22Rv1 (cell line): ENCODE results near the gene SLAMF1.

ENCODE experiments used
- H3K27ac ChIP-seq: fragments of 450-650 bp; 2 replicates; pipeline ENCODE4 v1.5.1; 2017
- ZFX ChIP-seq: fragments of 450-650 bp; IDR thresholded peaks from 2 replicates; pipeline ENCODE4 v1.6.1; 2017; ENCODE audit warnings: antibody characterized with exemption, borderline replicate concordance
- TF ChIP-seq, protein P1 (sequence below): fragments of 450-650 bp; IDR thresholded peaks from 2 replicates; pipeline ENCODE4 v1.5.1; 2017; ENCODE audit warnings: mild to moderate bottlenecking

Gene SLAMF1

DNA sequence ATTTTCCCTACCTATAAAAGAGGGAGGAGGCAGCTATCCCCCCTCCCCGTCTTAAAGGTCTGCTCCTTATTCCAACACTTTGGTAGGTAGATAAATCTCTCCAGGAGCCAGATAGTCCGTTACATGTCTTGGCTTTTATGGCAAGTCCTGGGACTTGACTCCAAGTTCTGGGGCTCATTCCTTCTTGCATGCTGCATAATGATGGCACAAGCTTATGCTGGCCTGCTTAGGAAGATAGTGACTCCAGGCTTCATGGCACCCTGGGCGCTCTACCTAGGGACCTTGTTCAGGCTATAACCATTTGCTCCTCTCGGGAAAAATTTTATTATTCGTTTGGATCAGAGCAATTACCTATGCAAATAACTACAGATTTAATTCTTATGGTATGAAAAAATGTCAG lies 3.7 kb downstream of the SLAMF1 start:
- H3K27ac ChIP-seq: no peak overlapping the region
- TF ChIP-seq ZFX: no peak
- TF ChIP-seq, protein P1, sequence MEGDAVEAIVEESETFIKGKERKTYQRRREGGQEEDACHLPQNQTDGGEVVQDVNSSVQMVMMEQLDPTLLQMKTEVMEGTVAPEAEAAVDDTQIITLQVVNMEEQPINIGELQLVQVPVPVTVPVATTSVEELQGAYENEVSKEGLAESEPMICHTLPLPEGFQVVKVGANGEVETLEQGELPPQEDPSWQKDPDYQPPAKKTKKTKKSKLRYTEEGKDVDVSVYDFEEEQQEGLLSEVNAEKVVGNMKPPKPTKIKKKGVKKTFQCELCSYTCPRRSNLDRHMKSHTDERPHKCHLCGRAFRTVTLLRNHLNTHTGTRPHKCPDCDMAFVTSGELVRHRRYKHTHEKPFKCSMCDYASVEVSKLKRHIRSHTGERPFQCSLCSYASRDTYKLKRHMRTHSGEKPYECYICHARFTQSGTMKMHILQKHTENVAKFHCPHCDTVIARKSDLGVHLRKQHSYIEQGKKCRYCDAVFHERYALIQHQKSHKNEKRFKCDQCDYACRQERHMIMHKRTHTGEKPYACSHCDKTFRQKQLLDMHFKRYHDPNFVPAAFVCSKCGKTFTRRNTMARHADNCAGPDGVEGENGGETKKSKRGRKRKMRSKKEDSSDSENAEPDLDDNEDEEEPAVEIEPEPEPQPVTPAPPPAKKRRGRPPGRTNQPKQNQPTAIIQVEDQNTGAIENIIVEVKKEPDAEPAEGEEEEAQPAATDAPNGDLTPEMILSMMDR: no peak

DNA sequence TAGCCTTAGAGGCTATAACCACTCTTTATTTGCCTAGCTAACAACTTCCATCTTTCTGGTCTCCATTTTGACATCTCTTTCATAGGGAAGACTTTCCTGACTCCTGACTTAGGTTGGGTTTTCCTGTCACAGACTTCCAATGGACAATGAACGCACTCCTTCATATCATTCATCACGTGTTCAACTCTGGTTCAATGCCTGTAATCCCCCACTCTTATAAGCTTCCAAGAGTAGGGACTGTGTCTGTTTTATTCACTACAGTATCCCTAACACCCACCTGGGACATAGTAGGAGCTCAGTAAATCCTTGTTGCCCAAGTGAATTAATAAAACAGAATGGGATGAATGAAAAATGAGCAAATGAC lies 4.6 kb downstream of the SLAMF1 start:
- no peak for TF ChIP-seq ZFX
- TF ChIP-seq, protein P1: no peak
- H3K27ac ChIP-seq: no peak overlapping the region

DNA sequence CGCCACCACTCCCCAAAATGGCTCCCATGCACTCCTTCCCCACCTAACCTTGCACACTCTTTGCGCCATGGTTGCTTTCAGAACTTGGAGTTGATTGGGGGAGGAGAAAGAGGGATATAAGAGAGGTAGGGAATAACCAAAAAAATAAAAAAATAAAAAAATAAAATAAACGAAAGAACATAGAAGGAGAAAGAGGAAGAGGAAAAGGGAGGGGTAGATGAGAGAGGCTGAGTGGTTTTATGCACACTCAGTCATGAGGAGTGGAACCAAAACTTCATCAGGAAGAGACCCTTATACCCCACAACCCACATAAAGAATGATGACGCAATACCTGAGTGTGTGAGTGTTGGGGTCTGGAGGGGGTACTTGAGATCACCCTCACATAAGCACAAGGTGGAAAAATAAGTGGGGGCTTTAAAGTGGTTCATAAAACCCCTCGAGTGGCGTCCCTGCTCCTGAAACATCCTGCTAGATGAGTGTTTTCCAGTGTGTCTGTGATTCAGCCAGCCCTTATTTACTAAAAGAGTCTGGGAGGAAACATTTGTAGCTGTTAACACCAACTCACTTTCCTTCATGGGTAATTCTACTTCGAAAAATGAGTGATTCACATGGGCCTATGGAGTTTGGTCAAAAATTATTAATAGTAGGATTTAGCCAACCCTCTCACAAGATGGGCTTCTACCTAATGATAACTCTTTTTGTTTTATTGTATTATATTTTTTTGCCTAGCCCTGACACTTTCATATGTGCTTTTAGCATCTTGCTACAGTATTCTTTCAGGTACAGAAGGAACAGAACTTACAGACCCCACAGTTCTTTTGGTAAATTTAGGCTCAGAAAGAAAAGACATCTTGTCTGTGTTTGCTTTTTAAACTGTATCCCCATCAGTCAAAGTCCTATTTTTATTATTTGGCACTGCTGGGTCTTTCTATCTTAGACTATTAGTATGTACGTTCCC lies 5.2 kb downstream of the SLAMF1 start:
- H3K27ac ChIP-seq: no peak overlapping the region
- TF ChIP-seq, protein P1: no peak
- no peak for TF ChIP-seq ZFX

DNA sequence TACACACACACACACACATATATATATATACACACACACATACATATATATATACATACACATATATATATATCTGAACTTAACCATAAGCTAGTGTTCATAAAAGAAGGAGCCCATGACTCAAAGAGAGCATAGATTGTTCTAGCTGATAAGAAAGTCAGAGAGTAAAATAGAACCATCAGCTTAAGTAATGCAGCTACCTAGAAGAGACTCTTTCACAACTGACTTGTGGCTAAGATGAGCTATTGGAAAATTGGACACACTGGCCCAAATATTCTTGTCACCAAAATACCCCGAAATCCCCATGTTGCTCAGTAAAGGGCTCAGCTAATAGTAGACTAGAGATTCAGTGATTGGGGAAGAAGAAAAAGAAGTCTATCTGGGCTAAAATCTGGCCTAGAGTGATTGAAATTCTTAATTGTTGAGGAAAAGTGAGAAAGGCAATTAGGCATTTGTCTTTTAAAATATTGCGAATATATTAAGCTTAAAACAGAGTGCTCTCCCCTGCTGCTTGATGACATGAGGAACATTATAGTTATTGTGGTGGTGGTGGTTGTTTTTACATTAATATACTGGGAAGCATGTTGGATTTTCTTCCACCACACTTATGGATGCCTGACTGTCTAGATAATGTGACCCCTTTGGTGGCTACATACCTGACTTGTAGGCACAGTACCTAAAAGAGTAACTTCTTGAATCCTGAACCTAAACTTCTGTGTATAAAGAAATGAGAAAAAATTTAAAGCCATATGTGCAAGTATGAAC lies 6.3 kb downstream of the SLAMF1 start:
- no peak overlapping the region for H3K27ac ChIP-seq
- TF ChIP-seq, protein P1: no peak
- no peak for TF ChIP-seq ZFX

DNA sequence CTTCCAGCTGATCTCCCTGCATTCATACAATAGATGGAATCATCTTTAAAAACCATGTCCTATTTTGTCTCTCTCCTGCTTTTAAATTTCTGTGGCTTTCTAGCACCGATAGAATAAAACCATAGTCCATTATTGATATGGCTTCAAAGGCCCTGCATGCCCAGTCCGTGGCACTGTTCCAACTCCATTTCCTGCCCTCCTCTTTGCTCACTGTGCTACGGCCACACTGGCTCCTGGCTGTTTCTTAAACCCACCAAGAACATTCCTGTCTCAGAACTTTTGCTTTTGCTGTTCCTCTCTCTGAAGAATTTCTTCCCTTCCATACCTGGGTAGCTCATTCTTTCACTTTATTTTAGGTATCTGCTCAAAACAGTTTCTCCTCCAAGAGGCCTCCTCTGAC lies 7.2 kb downstream of the SLAMF1 start:
- H3K27ac ChIP-seq: no peak overlapping the region
- TF ChIP-seq ZFX: no peak
- TF ChIP-seq, protein P1: no peak

DNA sequence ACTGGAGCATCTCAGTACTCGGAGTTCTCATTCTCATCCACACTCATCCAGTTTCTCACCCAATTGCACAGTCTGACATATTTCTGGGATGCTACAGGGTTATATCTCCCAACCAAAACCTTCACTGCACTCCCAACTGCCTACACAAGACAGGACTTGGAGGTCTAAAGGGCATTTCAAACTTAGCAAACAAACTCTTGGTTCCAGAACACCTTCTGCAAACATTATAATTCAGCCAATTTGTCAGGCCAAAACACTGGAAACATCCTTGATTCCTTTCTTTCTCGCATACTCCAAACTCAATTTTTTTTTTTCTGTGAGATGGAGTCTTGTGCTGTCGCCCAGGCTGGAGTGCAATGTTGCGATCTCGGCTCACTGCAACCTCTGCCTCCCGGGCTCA lies 7.9 kb downstream of the SLAMF1 start:
- TF ChIP-seq, protein P1: no peak
- no peak for TF ChIP-seq ZFX
- H3K27ac ChIP-seq: no peak overlapping the region

DNA sequence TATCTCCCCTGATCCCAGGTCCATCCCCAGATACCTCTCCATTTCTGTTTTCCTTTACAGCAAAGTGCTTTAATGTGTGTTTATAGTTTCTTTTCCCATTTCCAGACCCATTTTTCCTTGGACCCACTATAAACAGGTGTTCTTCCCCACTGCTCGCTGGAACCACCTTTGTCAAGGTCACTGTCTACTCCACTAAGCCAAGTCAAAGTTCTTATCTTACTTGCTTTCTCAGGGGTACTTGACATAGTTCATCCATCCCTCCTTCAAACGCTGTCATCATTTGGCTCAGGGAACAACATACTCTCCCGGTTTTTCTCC lies 8.3 kb downstream of the SLAMF1 start:
- no peak for TF ChIP-seq ZFX
- TF ChIP-seq, protein P1: no peak
- H3K27ac ChIP-seq: no peak overlapping the region
